Hepatocyte (in vitro differentiated cells): ENCODE measurements around the gene PKDREJ. TPM values are rescaled to one million over a fixed set of nuclear protein-coding genes. Genes with fewer than 3 reads are reported as not detected.
A peak's percentile ranks its signal among the peaks of the same experiment; 100 is the strongest.

ENCODE experiments used
- DNase-seq: peaks from one replicate; pipeline ENCODE4 v3.0.0-alpha.2; 2016; ENCODE audit warnings: low spot score
- H2AFZ ChIP-seq: fragments of 200-600 bp; sonication (generic); 2 replicates; pipeline ENCODE4 v1.6.0; 2016; ENCODE audit warnings: antibody characterized with exemption, mild to moderate bottlenecking
- H3K27ac ChIP-seq: fragments of 200-600 bp; sonication (generic); 2 replicates; pipeline ENCODE4 v1.5.1; 2016; ENCODE audit warnings: mild to moderate bottlenecking
- H3K27me3 ChIP-seq: fragments of 200-600 bp; sonication (generic); 2 replicates; pipeline ENCODE4 v1.6.1; 2016
- H3K36me3 ChIP-seq: fragments of 200-600 bp; sonication (generic); replicated peaks from 2 replicates; pipeline ENCODE4 v1.5.1; 2016; ENCODE audit warnings: low read depth; ENCODE audit not compliant: insufficient read depth
- H3K4me1 ChIP-seq: fragments of 200-600 bp; sonication (generic); 2 replicates; pipeline ENCODE4 v1.5.1; 2016; ENCODE audit warnings: mild to moderate bottlenecking, moderate library complexity; ENCODE audit not compliant: insufficient read depth
- H3K4me2 ChIP-seq: fragments of 200-600 bp; sonication (generic); 2 replicates; pipeline ENCODE4 v1.6.0; 2016
- H3K4me3 ChIP-seq: fragments of 200-600 bp; sonication (generic); 2 replicates; pipeline ENCODE4 v1.5.1; 2016; ENCODE audit warnings: mild to moderate bottlenecking
- H3K79me2 ChIP-seq: fragments of 200-600 bp; sonication (generic); 2 replicates; pipeline ENCODE4 v1.6.0; 2017; ENCODE audit warnings: mild to moderate bottlenecking
- H3K9me2 ChIP-seq: fragments of 200-600 bp; sonication (generic); replicated peaks from 2 replicates; pipeline ENCODE4 v1.6.0; 2017; ENCODE audit warnings: mild to moderate bottlenecking; ENCODE audit not compliant: insufficient read depth
- H3K9me3 ChIP-seq: fragments of 200-600 bp; sonication (generic); 2 replicates; pipeline ENCODE4 v1.5.1; 2016; ENCODE audit warnings: low read depth, mild to moderate bottlenecking
- H4K20me1 ChIP-seq: fragments of 200-600 bp; sonication (generic); 2 replicates; pipeline ENCODE4 v1.6.0; 2016; ENCODE audit warnings: mild to moderate bottlenecking; ENCODE audit not compliant: insufficient read depth, poor library complexity, severe bottlenecking
- EZH2 ChIP-seq: fragments of 200-600 bp; sonication (generic); IDR thresholded peaks from 2 replicates; pipeline ENCODE4 v1.6.1; 2016; ENCODE audit warnings: antibody characterized with exemption, mild to moderate bottlenecking, borderline replicate concordance
- EZH2phosphoT487 ChIP-seq: fragments of 200-600 bp; sonication (generic); IDR thresholded peaks from one replicate; pipeline ENCODE4 v1.6.1; 2018; ENCODE audit warnings: antibody characterized with exemption, mild to moderate bottlenecking, low read depth, moderate library complexity; ENCODE audit not compliant: unreplicated experiment, severe bottlenecking
- WGBS: methylation state at CpG from one replicate; pipeline ENCODE4 v1.1.6; 2016; ENCODE audit warnings: low lambda C conversion rate; ENCODE audit errors: missing lambda C conversion rate; 5-methylcytosine and 5-hydroxymethylcytosine counted together
- polyA plus RNA-seq: library from polyadenylated mRNA; unstranded; fragments of >200 nt; fragmentation: Nextera tagmentation; extraction: Ambion mirVana; gene quantifications from 2 replicates; pipeline ENCODE4 v1.2.1, GENCODE V29; 2016
- total RNA-seq: library from RNA; depleted of rRNA; stranded (reverse); fragments of >200 nt; gene quantifications from 2 replicates; pipeline ENCODE4 v1.2.3, GENCODE V29; 2014
- TF ChIP-seq, protein P1 (sequence below): fragments of 200-600 bp; sonication (generic); IDR thresholded peaks from 2 replicates; pipeline ENCODE4 v1.5.1; 2016; ENCODE audit warnings: antibody characterized with exemption, mild to moderate bottlenecking; ENCODE audit not compliant: poor library complexity

The PKDREJ gene
- total and polyA plus RNA-seq, 2 experiments from 2014 or later = 0.16 TPM; not detected in 1

DNA sequence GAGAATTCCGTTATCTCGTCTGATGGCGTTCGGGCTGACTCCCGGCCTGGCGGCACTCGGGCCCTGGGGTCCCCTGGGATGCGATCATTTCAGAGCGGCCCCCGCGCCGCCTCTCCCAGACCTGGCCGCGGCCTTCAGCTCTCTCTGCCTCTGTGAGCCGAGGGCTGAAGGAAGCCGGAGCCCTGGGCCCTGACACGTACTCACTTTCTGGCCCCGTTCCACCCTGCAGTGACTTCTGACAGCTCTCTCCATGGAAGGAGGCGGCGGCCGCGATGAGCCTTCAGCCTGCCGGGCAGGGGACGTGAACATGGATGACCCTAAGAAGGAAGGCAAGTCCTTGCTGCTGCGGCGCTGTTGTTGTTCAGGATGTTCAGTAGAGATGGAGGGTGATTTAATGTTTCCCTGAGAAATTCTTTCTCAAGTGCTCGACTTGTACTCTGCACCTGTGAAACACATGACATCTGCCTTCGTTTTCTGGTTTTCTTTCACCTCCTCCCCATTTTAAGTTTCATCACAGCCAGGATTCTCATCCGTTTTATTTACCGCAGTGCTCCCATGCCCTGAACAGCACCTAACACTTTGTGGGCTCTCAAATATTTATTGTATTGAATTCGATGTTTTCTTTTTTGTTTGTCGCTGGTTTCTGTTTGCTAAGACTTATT, 34.1 kb upstream of the PKDREJ start:
- WGBS = 7% methylated on average over 25 of the region's 32 CpGs
- no peak for TF ChIP-seq EZH2
- TF ChIP-seq, protein P1, sequence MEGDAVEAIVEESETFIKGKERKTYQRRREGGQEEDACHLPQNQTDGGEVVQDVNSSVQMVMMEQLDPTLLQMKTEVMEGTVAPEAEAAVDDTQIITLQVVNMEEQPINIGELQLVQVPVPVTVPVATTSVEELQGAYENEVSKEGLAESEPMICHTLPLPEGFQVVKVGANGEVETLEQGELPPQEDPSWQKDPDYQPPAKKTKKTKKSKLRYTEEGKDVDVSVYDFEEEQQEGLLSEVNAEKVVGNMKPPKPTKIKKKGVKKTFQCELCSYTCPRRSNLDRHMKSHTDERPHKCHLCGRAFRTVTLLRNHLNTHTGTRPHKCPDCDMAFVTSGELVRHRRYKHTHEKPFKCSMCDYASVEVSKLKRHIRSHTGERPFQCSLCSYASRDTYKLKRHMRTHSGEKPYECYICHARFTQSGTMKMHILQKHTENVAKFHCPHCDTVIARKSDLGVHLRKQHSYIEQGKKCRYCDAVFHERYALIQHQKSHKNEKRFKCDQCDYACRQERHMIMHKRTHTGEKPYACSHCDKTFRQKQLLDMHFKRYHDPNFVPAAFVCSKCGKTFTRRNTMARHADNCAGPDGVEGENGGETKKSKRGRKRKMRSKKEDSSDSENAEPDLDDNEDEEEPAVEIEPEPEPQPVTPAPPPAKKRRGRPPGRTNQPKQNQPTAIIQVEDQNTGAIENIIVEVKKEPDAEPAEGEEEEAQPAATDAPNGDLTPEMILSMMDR = no peak
- no peak for TF ChIP-seq EZH2phosphoT487
- Histone ChIP-seq H3K9me3 (no peaks in the 10 kb centered on the region), H3K79me2 (peaks cover 29% of the 10 kb centered on the region), H3K36me3 (no peaks in the 10 kb centered on the region), H2AFZ (peak overlapping the region; percentile 51), H3K4me2 (peak overlapping the region; percentile 95), H3K4me3 (peak overlapping the region; percentile 38), H3K27ac (no peak overlapping the region), H4K20me1 (no peaks in the 10 kb centered on the region), H3K27me3 (no peaks in the 10 kb centered on the region), H3K4me1 (peaks cover 8% of the 10 kb centered on the region), H3K9me2 (no peaks in the 10 kb centered on the region)
- DNase-seq = peak; percentile 47

- Histone ChIP-seq H3K27ac (peak within 1 kb of the TSS; percentile 93), H2AFZ (peak within 1 kb of the TSS; percentile 89), H3K4me3 (peak within 1 kb of the TSS; percentile 50), H3K36me3 (no peaks in the 10 kb centered on the region), H4K20me1 (no peaks in the 10 kb centered on the region), H3K4me1 (peaks cover 8% of the 10 kb centered on the region), H3K9me2 (no peaks in the 10 kb centered on the region), H3K79me2 (peaks cover 21% of the 10 kb centered on the region), H3K9me3 (no peaks in the 10 kb centered on the region), H3K4me2 (peak within 1 kb of the TSS; percentile 95), H3K27me3 (no peaks in the 10 kb centered on the region)
- WGBS = 2% methylated on average over 74 of the region's 76 CpGs
- TF ChIP-seq EZH2phosphoT487 (no peak), EZH2 (no peak)
- TF ChIP-seq, protein P1 = peak; percentile 35
- peak; percentile 99 for DNase-seq
Measured at GRCh38 chr22:46296257-46297150, 33.4 kb upstream of the PKDREJ start, which contains the start of gene GTSE1. Gene GTSE1 (plus strand): TSS chr22:46296870. CDS start chr22:46297401, 531 bp downstream.

GRCh38 chr22:46295277-46295971, 32.3 kb upstream of the PKDREJ start:
- no peaks in the 10 kb centered on the region for H3K36me3 ChIP-seq
- peaks cover 17% of the 10 kb centered on the region for H3K79me2 ChIP-seq
- 76% methylated on average over 4 of the region's 4 CpGs for WGBS
- no peaks in the 10 kb centered on the region for H4K20me1 ChIP-seq
- TF ChIP-seq, protein P1 = no peak
- TF ChIP-seq EZH2 = no peak
- TF ChIP-seq EZH2phosphoT487 = no peak
- H3K4me3 ChIP-seq = no peak overlapping the region
- no peaks in the 10 kb centered on the region for H3K27me3 ChIP-seq
- peaks cover 8% of the 10 kb centered on the region for H3K4me1 ChIP-seq
- H3K9me2 ChIP-seq = no peaks in the 10 kb centered on the region
- H3K27ac ChIP-seq = peak overlapping the region; percentile 93
- H2AFZ ChIP-seq = peak overlapping the region; percentile 89
- peak overlapping the region; percentile 95 for H3K4me2 ChIP-seq
- H3K9me3 ChIP-seq = no peaks in the 10 kb centered on the region
- DNase-seq = no peak
